Effector memory CD4-positive, alpha-beta T cell (primary cell): ENCODE data around the gene CEP112.
"Not testable (repeated sequence)": the region's sequence is repeated elsewhere in the genome, so short reads cannot be mapped to it uniquely, and the experiment has no call there.

ENCODE experiments used
- DNase-seq, 3 donors: peaks; one replicate each; pipeline ENCODE4 v3.0.0-alpha.2; 2020
- H3K27ac ChIP-seq: 2 replicates; pipeline ENCODE4 v1.7.0; 2013; ENCODE audit warnings: mild to moderate bottlenecking, low read length, moderate library complexity; ENCODE audit not compliant: insufficient read depth, poor library complexity, severe bottlenecking
- H3K27me3 ChIP-seq: replicated peaks from 2 replicates; pipeline ENCODE4 v1.7.0; 2013; ENCODE audit warnings: mild to moderate bottlenecking, low read length; ENCODE audit not compliant: insufficient read depth, control insufficient read depth, poor library complexity, severe bottlenecking
- H3K36me3 ChIP-seq: 2 replicates; pipeline ENCODE4 v1.7.0; 2013; ENCODE audit warnings: mild to moderate bottlenecking, low read length, moderate library complexity; ENCODE audit not compliant: control insufficient read depth, insufficient read depth
- H3K4me1 ChIP-seq: 2 replicates; pipeline ENCODE4 v1.7.0; 2013; ENCODE audit warnings: low read length, mild to moderate bottlenecking; ENCODE audit not compliant: control insufficient read depth, insufficient read depth, poor library complexity, severe bottlenecking
- H3K4me3 ChIP-seq: 2 replicates; pipeline ENCODE4 v1.7.0; 2013; ENCODE audit warnings: low read length, low read depth, mild to moderate bottlenecking; ENCODE audit not compliant: insufficient read depth, poor library complexity, severe bottlenecking
- H3K9me3 ChIP-seq: 2 replicates; pipeline ENCODE4 v1.7.0; 2013; ENCODE audit warnings: mild to moderate bottlenecking, low read length, moderate library complexity; ENCODE audit not compliant: control insufficient read depth

The CEP112 gene

GRCh38 chr17:66155055-66155454, 36.9 kb downstream of the CEP112 start:
- not testable (repeated sequence) for DNase-seq, H3K36me3 ChIP-seq, H3K9me3 ChIP-seq, H3K27ac ChIP-seq, H3K4me1 ChIP-seq, H3K27me3 ChIP-seq, H3K4me3 ChIP-seq

- Histone ChIP-seq H3K4me1 (no peaks in the 10 kb centered on the region), H3K27ac (no peak overlapping the region), H3K9me3 (no peaks in the 10 kb centered on the region), H3K36me3 (no peaks in the 10 kb centered on the region), H3K27me3 (no peaks in the 10 kb centered on the region), H3K4me3 (no peak overlapping the region)
- DNase-seq = no peak
These were observed 39.2 kb downstream of the CEP112 start for GRCh38 chr17:66152756-66153155.

GRCh38 chr17:66150708-66151107, 41.2 kb downstream of the CEP112 start:
- no peak for DNase-seq
- no peaks in the 10 kb centered on the region for H3K4me1 ChIP-seq
- no peaks in the 10 kb centered on the region for H3K27me3 ChIP-seq

GRCh38 chr17:66149562-66149961, 42.4 kb downstream of the CEP112 start:
- Histone ChIP-seq H3K4me3 (no peak overlapping the region), H3K36me3 (no peaks in the 10 kb centered on the region), H3K9me3 (no peaks in the 10 kb centered on the region), H3K27me3 (no peaks in the 10 kb centered on the region), H3K4me1 (no peaks in the 10 kb centered on the region), H3K27ac (no peak overlapping the region)
- no peak for DNase-seq

More at GRCh38 chr17:66150708-66151107, 41.2 kb downstream of the CEP112 start:
- no peaks in the 10 kb centered on the region for H3K36me3 ChIP-seq
- no peak overlapping the region for H3K4me3 ChIP-seq
- no peak overlapping the region for H3K27ac ChIP-seq
- no peaks in the 10 kb centered on the region for H3K9me3 ChIP-seq

- Histone ChIP-seq H3K4me3 (no peak overlapping the region), H3K9me3 (no peaks in the 10 kb centered on the region), H3K27ac (no peak overlapping the region), H3K27me3 (no peaks in the 10 kb centered on the region), H3K36me3 (no peaks in the 10 kb centered on the region), H3K4me1 (no peaks in the 10 kb centered on the region)
- no peak for DNase-seq
These were observed 45.5 kb downstream of the CEP112 start for GRCh38 chr17:66146394-66146793.

GRCh38 chr17:66143657-66144282, 48.2 kb downstream of the CEP112 start:
- H3K4me1 ChIP-seq = no peaks in the 10 kb centered on the region
- no peaks in the 10 kb centered on the region for H3K36me3 ChIP-seq

GRCh38 chr17:66142428-66142827, 49.5 kb downstream of the CEP112 start:
- Histone ChIP-seq H3K27me3 (no peaks in the 10 kb centered on the region), H3K9me3 (no peaks in the 10 kb centered on the region), H3K4me1 (no peaks in the 10 kb centered on the region), H3K27ac (no peak overlapping the region), H3K4me3 (no peak overlapping the region), H3K36me3 (no peaks in the 10 kb centered on the region)
- no peak for DNase-seq

More at GRCh38 chr17:66143657-66144282, 48.2 kb downstream of the CEP112 start:
- Histone ChIP-seq H3K9me3 (no peaks in the 10 kb centered on the region), H3K27ac (no peak overlapping the region), H3K4me3 (no peak overlapping the region), H3K27me3 (no peaks in the 10 kb centered on the region)
- DNase-seq = no peak

GRCh38 chr17:66138120-66138519, 53.8 kb downstream of the CEP112 start:
- Histone ChIP-seq H3K4me1 (no peaks in the 10 kb centered on the region), H3K27me3 (no peaks in the 10 kb centered on the region), H3K36me3 (no peaks in the 10 kb centered on the region), H3K27ac (no peak overlapping the region), H3K9me3 (no peaks in the 10 kb centered on the region), H3K4me3 (no peak overlapping the region)
- no peak for DNase-seq

GRCh38 chr17:66135896-66136295, 56.0 kb downstream of the CEP112 start:
- DNase-seq = no peak
- Histone ChIP-seq H3K9me3 (no peaks in the 10 kb centered on the region), H3K27me3 (no peaks in the 10 kb centered on the region), H3K4me1 (no peaks in the 10 kb centered on the region), H3K27ac (no peak overlapping the region), H3K36me3 (no peaks in the 10 kb centered on the region), H3K4me3 (no peak overlapping the region)

GRCh38 chr17:66135219-66135618, 56.7 kb downstream of the CEP112 start:
- Histone ChIP-seq H3K27me3 (no peaks in the 10 kb centered on the region), H3K36me3 (no peaks in the 10 kb centered on the region), H3K9me3 (no peaks in the 10 kb centered on the region), H3K4me3 (no peak overlapping the region), H3K27ac (no peak overlapping the region), H3K4me1 (no peaks in the 10 kb centered on the region)
- DNase-seq = no peak
